RKO (cell line): ENCODE data around the gene PDLIM5.
"Not testable (repeated sequence)": the region's sequence is repeated elsewhere in the genome, so short reads cannot be mapped to it uniquely, and the experiment has no call there.

Source experiments
- DNase-seq: peaks from one replicate; pipeline ENCODE4 v3.0.0-alpha.2; 2016; ENCODE audit warnings: low spot score

PDLIM5 gene

DNA sequence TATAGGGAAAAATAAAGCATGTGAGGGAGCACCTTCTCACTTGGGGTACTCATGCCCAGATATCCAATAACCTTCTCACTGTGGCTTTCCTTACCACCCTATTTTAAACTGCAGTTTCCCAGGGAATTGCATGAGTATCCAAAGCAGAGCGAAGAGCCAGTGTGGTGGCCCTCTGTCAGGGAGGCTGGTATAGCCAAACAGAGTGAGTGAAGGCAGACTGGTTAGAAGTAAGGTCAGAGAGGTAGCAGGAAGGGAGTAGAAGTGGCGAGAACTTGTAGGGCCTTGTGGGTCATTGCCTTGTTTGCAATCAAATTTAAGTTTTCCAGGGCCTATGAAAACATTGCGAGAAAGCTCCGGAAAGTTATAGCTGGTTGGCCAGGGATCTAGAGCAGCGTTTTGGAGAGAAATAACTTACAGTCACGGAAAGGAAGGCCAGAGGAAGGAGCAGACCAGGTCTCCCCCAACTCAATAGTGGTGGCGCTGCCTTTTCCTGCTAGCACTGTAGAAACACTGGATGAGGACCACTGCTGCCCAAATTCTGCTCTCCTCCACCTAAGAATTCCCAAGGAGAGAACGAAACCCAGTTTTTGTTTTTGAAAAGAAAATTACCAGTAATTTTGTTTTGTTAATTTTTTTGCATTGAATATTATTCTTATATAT lies 77.2 kb downstream of the PDLIM5 start:
- no peak for DNase-seq

DNA sequence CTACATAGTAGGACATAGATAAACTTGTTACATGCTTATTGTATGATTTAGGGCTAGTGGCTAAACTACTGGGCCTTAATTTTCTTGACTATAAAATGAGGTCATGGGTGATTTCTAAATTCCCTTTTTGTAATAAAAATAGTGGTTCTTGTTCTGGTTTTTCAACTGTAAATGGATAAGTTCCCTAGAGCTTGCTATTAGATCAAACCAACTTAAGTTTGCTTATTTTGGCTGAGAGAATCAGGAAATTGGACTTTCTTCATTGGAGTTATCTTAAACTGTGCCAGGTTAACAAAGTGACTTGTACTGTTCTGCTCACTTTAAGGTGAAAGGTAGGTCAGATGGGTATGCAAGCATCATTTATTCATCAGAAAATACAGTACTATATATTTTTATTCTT lies 78.3 kb downstream of the PDLIM5 start:
- DNase-seq, result no peak

DNA sequence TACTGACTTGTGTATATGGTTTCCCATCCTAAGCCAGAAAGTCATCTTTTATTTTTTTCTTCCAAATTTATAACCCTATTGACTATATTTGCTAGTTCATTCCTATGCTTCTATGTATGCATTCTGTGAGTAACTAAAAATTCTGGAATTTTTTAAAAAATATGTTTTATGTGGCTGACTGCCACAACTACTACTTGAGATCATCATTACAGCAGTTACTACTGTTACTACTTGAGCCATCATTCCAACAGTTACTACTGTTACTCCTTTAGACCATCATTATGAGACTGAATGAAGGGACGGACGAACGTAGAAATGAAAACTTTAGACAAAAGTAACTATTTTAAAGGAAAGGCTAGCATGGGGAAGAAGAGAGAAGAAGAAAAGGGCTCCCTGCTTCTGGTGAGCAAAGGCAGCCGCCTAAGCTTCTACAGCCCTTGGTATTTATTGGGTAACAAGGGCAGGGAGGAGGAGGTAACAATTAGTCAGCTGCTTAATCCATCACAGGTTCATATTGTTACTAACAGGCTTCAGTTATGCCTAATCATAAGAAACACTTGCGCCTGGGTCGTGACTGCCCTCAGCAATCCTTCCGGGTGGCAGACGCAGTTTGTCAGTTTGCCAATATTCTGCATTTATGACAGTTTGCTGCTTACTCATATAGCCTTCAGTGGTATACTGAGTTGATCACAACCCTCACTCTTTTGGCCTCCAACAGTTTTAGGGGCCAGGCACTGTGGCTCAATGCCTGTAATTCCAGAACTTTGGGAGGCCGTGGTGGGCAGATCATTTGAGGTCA lies 80.4 kb downstream of the PDLIM5 start:
- no peak for DNase-seq

DNA sequence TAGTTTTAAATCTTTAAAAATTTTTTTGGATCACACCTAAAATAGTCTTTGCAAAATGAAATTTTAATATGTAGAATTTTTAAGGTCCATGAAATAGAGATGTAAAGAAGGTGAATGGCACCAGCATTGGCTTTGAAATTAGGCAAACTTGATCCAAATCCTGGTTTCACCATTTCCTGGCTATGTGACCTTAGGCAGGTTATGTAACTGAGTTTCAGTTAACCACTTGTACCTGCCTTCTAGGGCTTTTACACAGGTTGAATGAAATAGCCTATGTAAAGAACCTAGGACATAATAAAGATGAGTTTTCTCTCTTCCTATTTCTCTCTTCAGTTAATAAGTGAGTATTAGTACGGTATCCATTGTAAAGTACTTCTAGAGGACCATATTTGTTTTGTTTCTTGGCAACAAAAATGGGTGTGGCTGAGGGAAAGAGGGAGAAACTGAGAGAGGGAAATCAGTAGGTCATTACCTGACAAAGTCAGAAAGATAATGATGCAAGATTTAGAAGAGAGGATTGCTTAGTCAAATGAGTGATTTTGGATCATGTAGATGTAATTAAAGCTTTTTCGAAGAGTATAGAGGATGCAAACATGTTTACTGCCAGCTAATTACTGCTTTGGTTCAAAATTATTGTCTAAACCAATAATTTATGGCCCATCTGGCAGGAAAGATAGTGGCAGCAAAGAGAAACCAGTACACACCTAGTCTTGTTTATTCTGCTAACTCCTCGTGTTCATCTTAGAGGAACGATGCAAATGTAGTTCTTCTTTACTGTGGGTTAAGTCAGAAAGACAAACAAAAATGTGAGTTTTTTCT lies 81.9 kb downstream of the PDLIM5 start:
- no peak for DNase-seq

DNA sequence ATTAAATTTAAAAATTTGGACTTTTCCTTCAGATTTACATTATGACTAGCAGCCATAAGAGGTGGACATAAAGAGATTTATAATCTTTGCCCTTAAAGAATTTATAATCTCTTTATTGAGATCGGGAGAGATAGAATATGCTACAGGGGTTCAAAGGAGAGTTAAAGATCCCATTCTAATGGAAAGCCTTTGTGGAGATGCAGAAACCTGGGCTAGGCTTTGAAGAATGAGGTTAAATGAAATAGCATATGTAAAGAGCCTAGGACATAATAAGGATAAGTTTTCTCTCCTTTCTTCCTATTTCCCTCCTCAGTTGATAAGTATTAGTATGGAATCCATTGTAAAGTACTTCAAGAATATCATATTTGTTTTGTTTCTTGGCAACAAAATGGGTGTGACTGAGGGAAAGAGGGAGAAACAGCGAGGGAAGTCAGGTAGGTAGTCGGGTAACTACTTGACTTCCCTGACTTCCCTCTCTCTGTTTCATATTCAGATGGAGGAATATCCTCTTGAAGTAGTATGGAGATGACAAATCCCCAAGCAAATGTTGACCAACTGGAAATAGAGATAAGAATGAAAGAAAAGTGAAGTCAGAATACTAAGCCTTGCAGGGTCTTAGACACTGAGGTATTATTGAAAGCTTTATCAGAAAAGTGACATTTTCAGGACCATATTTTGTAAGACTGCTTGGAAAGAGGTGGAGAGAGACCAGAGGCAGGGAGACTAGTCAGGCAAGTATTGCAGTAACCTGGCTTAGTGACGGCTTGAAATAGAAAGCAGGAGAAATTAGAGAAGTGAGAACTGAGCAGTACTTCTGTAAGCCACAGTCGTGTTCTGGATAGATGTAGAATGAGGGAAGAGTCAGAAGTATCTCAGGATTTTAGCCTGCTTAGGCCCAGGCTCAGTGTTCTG lies 82.9 kb downstream of the PDLIM5 start:
- DNase-seq, result no peak

DNA sequence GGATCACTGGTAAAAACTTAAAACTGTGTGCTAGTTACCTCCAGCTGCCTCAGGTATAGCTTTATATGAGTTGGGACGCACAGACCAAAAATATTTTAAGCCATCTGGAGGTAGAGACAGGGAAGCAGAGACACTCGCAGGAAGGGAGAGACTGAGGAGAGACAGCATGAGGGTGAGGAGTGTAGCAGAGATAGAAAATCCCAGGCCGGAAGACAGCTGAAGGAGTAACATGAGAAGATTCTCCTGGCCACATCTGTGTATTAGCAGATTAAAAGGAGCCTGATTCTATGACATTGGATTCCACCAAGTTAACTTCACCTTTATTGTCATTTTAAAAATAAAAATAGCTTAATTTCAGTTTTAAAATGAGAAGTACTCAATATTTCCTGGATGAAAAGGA lies 84.3 kb downstream of the PDLIM5 start:
- no peak for DNase-seq

DNA sequence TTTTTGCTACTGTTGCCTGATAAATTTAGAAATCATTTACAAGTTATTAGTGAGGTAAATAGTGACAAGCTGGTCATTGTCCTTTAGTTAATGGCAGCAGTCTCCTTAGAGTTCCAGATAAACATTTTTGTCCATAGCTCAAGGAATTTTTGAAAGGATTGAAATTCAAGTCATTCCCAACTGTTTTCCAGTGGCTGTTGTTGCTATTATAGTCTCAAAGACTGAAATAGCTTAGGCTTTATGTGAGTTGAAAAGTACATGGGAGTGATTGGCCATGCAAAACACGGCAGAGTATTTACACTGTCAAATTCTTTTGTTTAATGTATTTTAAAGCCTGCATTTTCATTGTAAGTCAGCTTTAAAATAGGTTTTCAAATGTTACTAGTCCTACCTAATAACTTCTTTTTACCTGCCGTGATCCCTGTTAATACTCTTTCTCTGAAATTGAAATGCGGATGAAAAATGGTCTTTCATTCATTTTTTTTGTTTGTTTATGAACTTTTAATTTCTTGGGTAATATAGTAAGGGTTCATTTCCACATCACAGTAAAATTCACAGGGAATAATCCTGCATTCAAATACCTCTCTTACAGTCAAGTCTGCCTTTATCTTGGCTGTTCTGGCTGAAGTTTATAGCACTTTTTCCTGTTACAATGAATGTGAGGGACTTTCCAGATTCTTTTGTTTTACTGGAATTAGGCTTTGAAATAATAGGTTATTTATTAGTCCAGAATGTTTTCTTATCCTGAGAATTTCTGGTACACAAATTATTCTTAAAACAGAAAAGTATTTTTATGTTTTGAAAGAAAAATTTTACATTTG lies 85.1 kb downstream of the PDLIM5 start:
- DNase-seq, result no peak

DNA sequence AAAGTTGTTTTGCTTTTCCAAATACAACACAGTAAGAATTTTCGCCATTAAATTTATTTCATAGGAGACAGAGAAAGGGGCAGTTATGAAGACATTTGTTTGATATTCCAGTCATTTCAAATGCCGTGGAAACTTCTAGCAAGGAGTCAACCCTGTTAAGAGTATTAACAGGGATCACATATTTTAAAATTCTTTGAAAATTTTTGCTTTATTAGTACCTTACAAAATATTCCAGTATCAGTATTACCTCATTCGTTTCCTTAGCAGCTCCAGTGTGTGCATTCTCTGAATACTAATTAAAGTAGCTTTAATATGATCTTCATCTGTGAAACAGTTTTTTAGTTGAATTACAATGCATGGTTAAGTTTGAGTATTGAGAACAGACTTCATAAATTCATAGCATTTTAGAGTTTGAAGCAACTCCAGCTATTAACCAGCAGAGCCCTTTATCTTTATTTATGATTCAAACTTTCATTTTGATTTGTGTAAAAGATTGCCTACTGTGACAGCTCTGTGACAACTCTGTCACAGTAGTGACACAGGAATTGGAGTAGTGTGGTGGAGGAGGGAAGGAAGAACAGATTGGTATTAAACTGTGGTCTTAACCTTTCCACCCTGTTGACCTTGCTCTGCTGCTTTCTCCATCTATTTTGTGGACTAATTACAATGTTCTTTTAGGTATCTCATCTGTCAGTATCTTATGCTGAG lies 86.3 kb downstream of the PDLIM5 start:
- no peak for DNase-seq

DNA sequence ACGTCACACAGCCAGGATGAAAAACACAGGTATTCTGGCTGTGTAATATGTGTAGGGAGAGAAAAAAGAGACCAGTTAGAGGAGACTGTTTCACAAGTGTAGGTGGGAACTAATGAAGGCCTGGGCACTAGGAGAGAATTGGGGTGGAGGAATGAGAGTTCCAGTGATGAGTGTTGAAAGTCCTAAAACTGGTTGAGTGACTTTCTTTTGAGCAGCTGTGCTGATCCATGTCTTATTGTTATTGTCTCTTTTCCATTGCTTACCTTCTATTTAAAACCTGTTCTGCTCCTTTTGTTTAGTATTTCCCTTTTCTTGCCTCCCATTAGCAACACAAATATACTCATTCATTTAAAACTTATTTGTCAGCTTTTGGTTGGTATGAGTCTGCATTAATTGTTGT lies 88.7 kb downstream of the PDLIM5 start:
- DNase-seq, result no peak

DNA sequence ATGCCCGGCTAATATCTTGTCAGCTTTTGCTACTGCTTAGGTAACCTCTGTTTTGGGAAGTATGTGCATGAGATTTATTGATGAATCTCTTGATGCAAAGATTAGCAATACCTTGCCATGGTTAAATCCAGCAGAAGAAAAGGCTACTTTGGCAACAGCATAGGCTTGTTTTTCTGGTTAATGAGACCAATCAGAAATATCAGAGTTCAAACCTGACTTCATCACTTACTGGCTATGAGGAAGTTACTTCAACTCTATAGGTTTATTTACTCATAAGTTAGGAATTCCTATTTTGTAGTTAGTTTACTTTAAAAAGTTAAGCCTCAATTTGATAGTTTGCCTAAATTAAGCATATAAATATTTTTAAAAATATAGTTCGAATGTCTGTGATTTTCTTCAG lies 93.1 kb downstream of the PDLIM5 start:
- DNase-seq, result no peak

DNA sequence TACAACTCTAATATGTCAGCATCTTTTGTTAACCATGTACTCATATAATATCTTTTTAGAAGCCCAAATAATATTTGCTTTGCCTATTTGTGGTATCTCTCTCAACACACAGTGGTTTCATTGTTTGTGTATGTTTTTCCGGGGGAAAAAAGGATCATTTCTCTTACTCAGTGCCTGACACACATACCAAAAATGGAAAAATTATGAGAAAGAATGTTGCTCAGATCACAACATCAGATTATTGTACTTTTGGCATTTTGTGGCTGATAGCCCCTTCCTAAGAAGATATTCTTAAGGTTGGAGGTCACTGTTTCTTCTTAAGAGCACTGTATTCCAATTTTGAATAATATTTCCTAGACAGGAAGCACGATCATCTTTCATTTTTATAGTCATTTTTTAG lies 93.6 kb downstream of the PDLIM5 start:
- DNase-seq, result no peak

DNA sequence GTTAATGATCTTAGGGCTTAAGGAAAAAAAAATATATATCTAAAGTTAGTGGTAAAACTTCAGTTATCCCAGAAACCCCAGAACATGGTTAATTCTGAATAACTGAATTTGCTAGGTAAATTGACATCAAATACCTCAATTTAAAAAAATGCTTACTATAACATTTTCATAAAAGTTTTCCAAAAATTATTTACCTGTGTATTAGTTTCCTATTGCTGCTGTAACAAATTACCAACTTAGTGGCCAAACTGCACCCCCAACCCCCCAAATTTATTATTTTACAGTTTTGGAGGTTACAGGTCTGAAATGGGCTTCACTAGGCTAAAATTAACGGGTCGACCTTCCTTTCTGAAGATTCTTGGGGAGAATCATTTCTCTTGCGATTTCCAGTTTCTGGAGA lies 95.2 kb downstream of the PDLIM5 start:
- DNase-seq, result no peak

DNA sequence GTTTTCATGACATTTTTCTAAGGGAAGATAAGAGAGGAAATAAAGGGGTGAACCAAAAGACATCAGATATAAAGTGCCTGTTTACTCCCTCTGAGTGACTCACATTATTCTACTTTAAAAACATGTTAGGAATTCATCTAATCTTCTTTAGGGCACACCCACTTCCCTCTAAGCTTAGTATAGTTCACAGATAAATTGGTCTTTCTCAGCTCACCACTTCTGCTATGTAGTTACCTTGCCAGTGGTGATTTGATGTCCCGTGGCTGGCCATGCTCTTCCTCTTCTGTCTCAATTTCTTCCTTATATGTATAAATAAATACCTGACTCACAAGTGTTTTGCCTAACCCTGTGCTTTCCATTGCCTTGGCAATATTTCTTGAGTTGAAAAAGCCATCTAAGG lies 96.8 kb downstream of the PDLIM5 start:
- DNase-seq, result no peak

DNA sequence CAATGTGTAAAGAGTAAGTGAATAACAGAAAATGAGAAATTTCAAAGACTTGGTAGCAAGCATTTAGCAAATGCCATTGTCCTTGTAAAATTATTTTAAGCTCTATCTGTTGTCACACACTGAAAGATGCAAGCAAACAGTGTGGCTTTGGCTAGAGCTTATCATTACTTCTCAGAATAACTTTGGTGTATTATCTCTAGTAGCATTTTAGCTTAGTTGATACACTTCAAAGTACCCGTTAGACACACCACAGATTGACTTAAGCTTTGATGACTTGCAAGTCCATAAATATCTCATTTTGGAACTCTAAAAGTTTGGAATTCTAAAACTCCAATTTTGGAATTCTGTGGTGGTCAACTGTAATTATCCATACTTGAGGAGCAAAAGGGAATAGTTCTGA lies 98.6 kb downstream of the PDLIM5 start:
- no peak for DNase-seq

DNA sequence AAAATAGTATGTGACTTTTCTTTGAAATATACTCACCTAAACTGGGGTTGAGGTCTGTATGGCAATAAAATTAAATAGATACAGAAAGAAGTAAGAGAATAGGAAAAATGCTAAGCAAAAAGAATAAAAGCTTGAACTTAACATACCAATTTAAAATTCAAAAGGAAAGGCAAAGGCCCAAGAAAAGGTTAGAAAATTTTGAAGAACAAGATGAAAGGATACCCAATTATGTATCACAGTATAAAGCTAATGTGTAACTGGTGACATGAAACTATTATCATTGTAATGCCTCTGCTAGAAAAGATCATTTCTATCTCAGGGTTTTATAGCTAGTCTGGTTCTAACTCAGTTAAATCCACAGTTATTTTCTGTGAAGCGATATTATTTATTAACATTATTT lies 99.1 kb downstream of the PDLIM5 start:
- no peak for DNase-seq

DNA sequence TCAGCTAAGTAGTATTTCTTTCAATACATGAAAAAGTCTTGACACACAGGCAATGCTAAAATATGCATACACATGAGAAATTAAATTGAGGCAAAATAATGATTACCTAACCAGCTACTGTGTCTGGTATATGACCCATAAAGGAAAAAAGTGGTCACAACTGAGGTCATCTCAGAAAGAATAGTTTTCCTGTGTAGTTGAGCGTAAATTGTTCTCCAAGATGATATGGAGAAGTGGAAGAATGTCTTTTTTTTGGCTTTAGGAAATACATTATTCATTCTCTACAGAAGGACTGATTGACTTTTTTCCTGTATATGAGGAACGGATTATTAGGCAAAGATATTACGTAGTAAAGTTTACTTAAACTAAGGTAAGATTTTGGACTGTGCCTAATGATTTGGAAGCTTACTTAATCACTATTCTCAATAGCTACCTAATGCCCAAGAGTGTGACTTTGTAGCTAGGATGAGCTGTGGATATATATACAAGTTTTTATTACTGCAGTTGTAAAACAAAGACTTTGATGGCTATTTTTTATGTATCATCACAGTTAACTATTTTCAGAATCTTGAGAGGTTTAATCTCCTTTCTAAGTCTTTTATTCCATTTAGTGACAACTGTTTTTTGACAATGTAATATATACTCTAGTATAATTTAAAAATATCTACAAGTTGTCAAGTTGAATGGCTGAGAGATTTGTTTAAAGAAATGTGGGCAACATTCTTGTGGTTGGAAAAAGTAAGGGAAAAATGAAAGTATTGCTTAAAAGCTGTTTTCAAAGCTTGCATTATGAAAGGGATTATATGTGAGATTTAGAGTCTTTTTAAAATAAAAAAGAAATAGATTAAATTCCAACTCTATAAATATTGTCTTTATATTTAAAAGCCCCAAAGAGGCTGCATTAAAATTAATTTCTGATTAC lies 100.2 kb downstream of the PDLIM5 start:
- no peak for DNase-seq

DNA sequence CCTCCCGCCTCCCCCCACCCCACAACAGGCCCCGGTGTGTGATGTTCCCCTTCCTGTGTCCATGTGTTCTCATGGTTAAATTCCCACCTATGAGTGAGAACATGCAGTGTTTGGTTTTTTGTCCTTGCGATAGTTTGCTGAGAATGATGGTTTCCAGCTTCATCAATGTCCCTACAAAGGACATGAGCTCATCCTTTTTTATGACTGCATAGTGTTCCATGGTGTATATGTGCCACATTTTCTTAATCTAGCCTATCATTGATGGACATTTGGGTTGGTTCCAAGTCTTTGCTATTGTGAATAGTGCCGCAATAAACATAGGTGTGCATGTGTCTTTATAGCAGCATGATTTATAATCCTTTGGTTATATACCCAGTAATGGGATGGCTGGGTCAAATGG lies 104.3 kb downstream of the PDLIM5 start:
- not testable (repeated sequence) for DNase-seq

DNA sequence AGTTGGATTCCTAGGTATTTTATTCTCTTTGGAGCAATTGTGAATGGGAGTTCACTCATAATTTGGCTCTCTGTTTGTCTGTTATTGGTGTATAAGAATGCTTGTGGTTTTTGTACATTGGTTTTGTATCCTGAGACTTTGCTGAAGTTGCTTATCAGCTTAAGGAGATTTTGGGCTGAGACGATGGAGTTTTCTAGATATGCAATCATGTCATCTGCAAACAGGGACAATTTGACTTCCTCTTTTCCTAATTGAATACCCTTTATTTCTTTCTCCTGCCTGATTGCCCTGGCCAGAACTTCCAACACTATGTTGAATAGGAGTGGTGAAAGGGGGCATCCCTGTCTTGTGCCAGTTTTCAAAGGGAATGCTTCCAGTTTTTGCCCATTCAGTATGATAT lies 105.9 kb downstream of the PDLIM5 start:
- DNase-seq, result not testable (repeated sequence)

DNA sequence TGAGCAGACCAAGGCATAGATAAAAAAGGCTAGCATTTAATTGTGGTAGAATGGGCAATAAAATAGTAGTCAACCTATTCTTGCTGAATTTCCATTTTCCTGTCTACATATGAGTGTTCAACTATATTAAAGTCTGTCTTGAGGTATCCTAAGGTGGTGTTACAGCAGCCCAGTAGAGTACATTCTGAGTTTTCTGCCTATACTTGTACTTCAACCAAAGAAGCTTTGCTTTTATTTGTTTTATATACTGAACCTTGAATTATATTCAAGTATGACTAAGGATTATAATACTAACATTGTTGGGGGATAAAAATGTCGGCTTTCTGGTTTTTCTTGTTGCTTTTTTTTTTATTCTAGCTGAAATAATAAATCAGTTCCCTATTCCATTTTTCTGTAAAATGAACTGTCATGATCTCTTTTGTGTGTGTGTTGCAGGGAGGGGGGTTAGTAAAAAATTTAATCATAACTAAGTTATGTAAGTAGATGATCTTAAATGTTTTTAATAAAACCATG lies 106.7 kb downstream of the PDLIM5 start:
- no peak for DNase-seq
